Stimulated activated CD4-positive, alpha-beta T cell treated with anti-CD3 and anti-CD28 coated beads, Interleukin-4, amount 100 ng/mL, for 48 hours (primary cell): ENCODE data around the gene NME8.
A peak's percentile ranks its signal among the peaks of the same experiment; 100 is the strongest.

Source experiments
- DNase-seq, 2 donors: peaks; one replicate each; pipeline ENCODE4 v3.0.0-alpha.2; 2020; ENCODE audit warnings: low read depth in 2 of 2

NME8 gene

GRCh38 chr7:37901236-37901827 lies 52.9 kb downstream of the NME8 start:
- DNase-seq, result no peak

- DNase-seq, result no peak
Measured at GRCh38 chr7:37901890-37902524, 53.6 kb downstream of the NME8 start.

- no peak for DNase-seq
Measured at GRCh38 chr7:37908221-37908788, 59.9 kb downstream of the NME8 start.

GRCh38 chr7:37912756-37913155 lies 64.4 kb downstream of the NME8 start:
- DNase-seq, result no peak

- no peak for DNase-seq
Measured at GRCh38 chr7:37915438-37915837, 67.0 kb downstream of the NME8 start.

- DNase-seq, result no peak
Measured at GRCh38 chr7:37916017-37916672, 67.7 kb downstream of the NME8 start.

- no peak for DNase-seq
Measured at GRCh38 chr7:37916673-37917660, 68.6 kb downstream of the NME8 start, which contains the start of gene SFRP4. Gene SFRP4 (minus strand): TSS chr7:37916817. CDS start chr7:37916537, 280 bp downstream.

GRCh38 chr7:37918526-37918925 lies 70.1 kb downstream of the NME8 start:
- DNase-seq, result no peak

GRCh38 chr7:37920305-37920848 lies 72.0 kb downstream of the NME8 start, which contains the start of gene EPDR1:
Gene EPDR1 (plus strand): TSS chr7:37920640. CDS start chr7:37920940, 300 bp downstream.
- DNase-seq, result peak in 1 of 2 donors; percentile 23

- no peak for DNase-seq
Measured at GRCh38 chr7:37920849-37921805, 72.7 kb downstream of the NME8 start.

GRCh38 chr7:37921876-37922275 lies 73.5 kb downstream of the NME8 start:
- no peak for DNase-seq

- no peak for DNase-seq
Measured at GRCh38 chr7:37923996-37924395, 75.6 kb downstream of the NME8 start.

- no peak for DNase-seq
Measured at GRCh38 chr7:37924491-37925041, 76.2 kb downstream of the NME8 start.

- no peak for DNase-seq
Measured at GRCh38 chr7:37925620-37926019, 77.2 kb downstream of the NME8 start.

GRCh38 chr7:37927773-37928444 lies 79.5 kb downstream of the NME8 start:
- DNase-seq, result no peak

GRCh38 chr7:37928878-37929277 lies 80.5 kb downstream of the NME8 start:
- DNase-seq, result no peak

GRCh38 chr7:37930226-37930948 lies 82.0 kb downstream of the NME8 start:
- no peak for DNase-seq

GRCh38 chr7:37932543-37932942 lies 84.1 kb downstream of the NME8 start:
- no peak for DNase-seq
